Middle frontal gyrus (tissue), 1 donor: ENCODE results near the gene GNPAT.

Experiments
- DNase-seq: peaks from one replicate; pipeline ENCODE4 v3.0.0-alpha.2; 2015; ENCODE audit warnings: low spot score; ENCODE audit errors: extremely low spot score

GNPAT gene

GRCh38 chr1:231213831-231214573, 27.0 kb upstream of the GNPAT start:
- DNase-seq, result no peak

- DNase-seq, result no peak
These were observed 25.9 kb upstream of the GNPAT start for GRCh38 chr1:231214918-231215680.

GRCh38 chr1:231215681-231216385, 25.2 kb upstream of the GNPAT start:
- DNase-seq, result no peak

GRCh38 chr1:231216498-231216897, 24.5 kb upstream of the GNPAT start:
- DNase-seq, result no peak

GRCh38 chr1:231217056-231217455, 24.0 kb upstream of the GNPAT start:
- no peak for DNase-seq

GRCh38 chr1:231218078-231218477, 22.9 kb upstream of the GNPAT start:
- DNase-seq, result no peak

GRCh38 chr1:231219422-231220401, 21.3 kb upstream of the GNPAT start:
- DNase-seq, result no peak

GRCh38 chr1:231220801-231221200, 20.2 kb upstream of the GNPAT start:
- DNase-seq, result no peak

GRCh38 chr1:231226156-231226555, 14.9 kb upstream of the GNPAT start:
- no peak for DNase-seq

- no peak for DNase-seq
These were observed 9.5 kb upstream of the GNPAT start for GRCh38 chr1:231231511-231231910.

GRCh38 chr1:231232870-231233734, 7.9 kb upstream of the GNPAT start:
- DNase-seq, result no peak

GRCh38 chr1:231233735-231234417, 7.1 kb upstream of the GNPAT start:
- no peak for DNase-seq

GRCh38 chr1:231234506-231234905, 6.5 kb upstream of the GNPAT start:
- no peak for DNase-seq

- no peak for DNase-seq
These were observed 5.3 kb upstream of the GNPAT start for GRCh38 chr1:231235526-231236207.

GRCh38 chr1:231236208-231236591, 4.8 kb upstream of the GNPAT start:
- no peak for DNase-seq

GRCh38 chr1:231236938-231237337, 4.1 kb upstream of the GNPAT start:
- no peak for DNase-seq

- no peak for DNase-seq
These were observed 2.7 kb upstream of the GNPAT start for GRCh38 chr1:231238298-231238697.

GRCh38 chr1:231240531-231240882, 505 bp upstream of the GNPAT start:
- no peak for DNase-seq

GRCh38 chr1:231241750-231242149, 738 bp downstream of the GNPAT start:
- DNase-seq, result no peak
